Esophagus muscularis mucosa (tissue), 4 donors: ENCODE data around the gene LSM14B. TPM values are rescaled to one million over a fixed set of nuclear protein-coding genes. Genes with fewer than 3 reads are reported as not detected.

Experiments used
- DNase-seq: peaks from one replicate; pipeline ENCODE4 v3.0.0-alpha.2; 2017; ENCODE audit errors: extremely low spot score
- H3K27ac ChIP-seq, 4 donors: fragments of 200-600 bp; sonication (generic); replicated peaks in 1 of 4; 1 replicate in 3 of 4; 2 replicates in 1 of 4; pipeline ENCODE4 v1.5.1; 2016 to 2019; ENCODE audit warnings: mild to moderate bottlenecking in 1 of 4
- H3K27me3 ChIP-seq, 4 donors: fragments of 200-600 bp; sonication (generic); one replicate each; pipeline versions ENCODE4 v1.5.1 to v1.6.0; 2016 to 2019
- H3K36me3 ChIP-seq, 4 donors: fragments of 200-600 bp; sonication (generic); one replicate each; pipeline ENCODE4 v1.5.1; 2016 to 2019
- H3K4me1 ChIP-seq, 4 donors: fragments of 200-600 bp; sonication (generic); one replicate each; pipeline ENCODE4 v1.5.1; 2016 to 2019
- H3K4me3 ChIP-seq, 4 donors: fragments of 200-600 bp; sonication (generic); 1 replicate in 2 of 4; 2 replicates in 2 of 4; pipeline ENCODE4 v1.5.1; 2016 to 2019; ENCODE audit warnings: mild to moderate bottlenecking in 4 of 4, moderate library complexity in 1 of 4
- H3K9me3 ChIP-seq, 4 donors: fragments of 200-600 bp; sonication (generic); 1 replicate in 3 of 4; 2 replicates in 1 of 4; pipeline ENCODE4 v1.5.1; 2016 to 2019
- CTCF ChIP-seq, 3 experiments: fragments of 200-600 bp in 2 of 3; fragments of 450-650 bp in 1 of 3; sonication (generic) in 2 of 3; IDR thresholded peaks; one replicate each; pipeline ENCODE4 v1.5.1; 2017 to 2019; ENCODE audit warnings: antibody characterized with exemption in 3 of 3, mild to moderate bottlenecking in 2 of 3, moderate library complexity in 1 of 3
- EP300 ChIP-seq: sonication (generic); formaldehyde crosslinking; IDR thresholded peaks from one replicate; pipeline ENCODE4 v1.6.1; 2017; ENCODE audit warnings: antibody characterized with exemption
- POLR2A ChIP-seq: fragments of 450-650 bp; IDR thresholded peaks from one replicate; pipeline ENCODE4 v1.6.1; 2017; ENCODE audit warnings: antibody characterized with exemption, moderate library complexity, mild to moderate bottlenecking, low read depth
- POLR2AphosphoS5 ChIP-seq, 2 donors: sonication (generic); formaldehyde crosslinking; IDR thresholded peaks; one replicate each; pipeline ENCODE4 v1.6.1; 2017; ENCODE audit warnings: antibody characterized with exemption in 2 of 2
- WGBS: methylation state at CpG from one replicate; pipeline ENCODE4 v1.1.5; 2018; 5-methylcytosine and 5-hydroxymethylcytosine counted together
- intact Hi-C: fragments of 100-400 bp; cut with DNase I; formaldehyde crosslinking; loops from one replicate; pipeline ENCODE4 v1.15.1; 2023
- total RNA-seq, 4 donors: library from RNA; depleted of rRNA; stranded (reverse); fragments of >200 nt; gene quantifications; one replicate each; pipeline versions ENCODE4 v1.1.0 to v1.2.1, GENCODE V29; 2016

The LSM14B gene
- total RNA-seq, 4 donors from 2014 or later = 24.9 to 38.8 (median 32.4) TPM

DNA sequence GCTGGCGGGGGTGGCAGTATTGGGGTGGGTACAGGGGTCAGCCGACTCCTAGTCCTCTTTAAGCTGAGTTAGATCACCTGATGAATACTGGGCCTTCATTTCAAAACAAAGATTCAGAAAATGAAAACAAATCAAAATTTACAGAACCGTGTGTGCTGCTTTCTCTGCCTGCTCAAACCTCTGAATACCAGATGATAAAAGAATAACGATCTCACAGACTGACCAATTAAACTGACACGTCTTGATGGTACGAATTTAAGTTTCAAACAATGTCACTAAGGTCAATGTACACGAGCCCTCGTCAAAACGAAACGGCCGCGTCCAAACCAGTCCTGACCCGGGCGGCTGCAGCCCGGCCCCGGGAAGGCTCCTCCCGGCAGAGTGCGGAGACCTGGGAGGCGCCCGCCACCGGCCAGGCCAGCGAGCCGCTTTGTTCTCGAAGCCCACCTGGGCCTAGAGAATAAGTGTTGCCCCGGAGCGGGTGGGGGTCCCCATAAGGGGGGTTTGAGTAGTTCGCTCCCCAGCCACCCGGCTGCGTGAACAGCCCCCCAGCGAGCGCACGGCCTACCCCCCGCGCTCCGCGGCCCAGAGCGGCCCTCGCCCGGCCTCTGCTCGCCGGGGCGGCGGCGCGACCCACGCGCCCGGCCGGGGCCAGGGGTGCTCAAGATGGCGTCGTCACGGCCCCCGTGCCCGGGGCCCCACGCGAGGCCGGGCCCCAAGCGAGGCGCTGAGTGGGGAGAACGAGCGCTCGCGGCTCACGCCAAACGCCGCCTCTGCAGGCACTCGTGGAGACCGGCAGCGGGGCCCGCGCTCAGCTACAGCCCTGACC, 20.2 kb downstream of the LSM14B start:
- peak overlapping the region; percentile 93 to 99 (median 96) for H3K27ac ChIP-seq
- TF ChIP-seq EP300 = no peak
- TF ChIP-seq POLR2A = no peak
- TF ChIP-seq POLR2AphosphoS5 (IDR thresholded peaks at IDR 0.05) = no peak
- no peak for TF ChIP-seq CTCF (IDR thresholded peaks at IDR 0.05)
- peaks cover 35 to 54% (median 49%) of the 10 kb centered on the region in 4 donors for H3K4me1 ChIP-seq
- peaks cover 28 to 34% (median 33%) of the 10 kb centered on the region in 4 donors for H3K36me3 ChIP-seq
- WGBS = under 1% methylated on average over 24 of the region's 71 CpGs
- peak overlapping the region; percentile 86 to 98 (median 94) for H3K4me3 ChIP-seq
- intact Hi-C loops = no loop called here
- DNase-seq = no peak
- no peaks in the 10 kb centered on the region for H3K9me3 ChIP-seq
- no peaks in the 10 kb centered on the region for H3K27me3 ChIP-seq

- Histone ChIP-seq H3K27me3 (no peaks in the 10 kb centered on the region), H3K9me3 (no peaks in the 10 kb centered on the region), H3K4me3 (peak within 1 kb of the TSS; percentile 86 to 98 (median 94)), H3K27ac (peak within 1 kb of the TSS; percentile 93 to 99 (median 96)), H3K36me3 (peaks cover 20 to 26% (median 24%) of the 10 kb centered on the region in 4 donors), H3K4me1 (peaks cover 35 to 58% (median 54%) of the 10 kb centered on the region in 4 donors)
- TF ChIP-seq EP300 = no peak
- peak; percentile 83 to 94 for TF ChIP-seq POLR2AphosphoS5 (IDR thresholded peaks at IDR 0.05)
- TF ChIP-seq POLR2A = peak; percentile 92
- TF ChIP-seq CTCF (IDR thresholded peaks at IDR 0.05) = peak in 1 of 3 experiments; percentile 22
- peak; percentile 94 for DNase-seq
- 0% methylated on average over 15 of the region's 148 CpGs for WGBS
- intact Hi-C loops = no loop called here
Measured at GRCh38 chr20:62143081-62143956, 21.0 kb downstream of the LSM14B start, which contains the start of the genes PSMA7 and SS18L1. Gene PSMA7 (minus strand): TSS chr20:62143394. CDS start chr20:62143303, 91 bp downstream. Gene SS18L1 (plus strand): TSS chr20:62143769. CDS start chr20:62143821, 52 bp downstream.

GRCh38 chr20:62143957-62144825, 21.9 kb downstream of the LSM14B start:
- peaks cover 11 to 17% (median 16%) of the 10 kb centered on the region in 4 donors for H3K36me3 ChIP-seq
- H3K27ac ChIP-seq = peak overlapping the region; percentile 93 to 99 (median 96)
- peaks cover 40 to 67% (median 61%) of the 10 kb centered on the region in 4 donors for H3K4me1 ChIP-seq
- DNase-seq = no peak
- intact Hi-C loops = no loop called here
- WGBS = 2% methylated on average over 9 of the region's 104 CpGs
- no peaks in the 10 kb centered on the region for H3K27me3 ChIP-seq
- H3K4me3 ChIP-seq = peak overlapping the region; percentile 86 to 98 (median 94)
- TF ChIP-seq POLR2AphosphoS5 (IDR thresholded peaks at IDR 0.05) = peak; percentile 79 to 82
- TF ChIP-seq CTCF (IDR thresholded peaks at IDR 0.05) = no peak
- no peak for TF ChIP-seq POLR2A
- no peaks in the 10 kb centered on the region for H3K9me3 ChIP-seq

DNA sequence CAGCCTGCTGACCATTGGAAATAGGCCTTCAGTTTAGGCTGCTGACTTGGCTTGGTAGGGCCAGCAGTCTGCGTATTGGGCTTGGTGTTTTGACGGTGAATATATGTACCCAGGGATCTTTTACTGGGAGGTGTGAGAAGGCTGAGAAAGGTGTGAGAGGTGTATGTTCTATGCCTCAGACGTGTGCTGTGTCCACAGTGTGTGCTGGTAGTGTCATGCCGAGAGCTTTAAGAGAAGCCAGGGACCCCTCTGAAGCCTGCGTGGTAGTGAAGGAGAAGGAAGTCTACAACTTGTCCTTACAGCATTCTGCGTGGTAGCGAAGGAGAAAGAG, 23.4 kb downstream of the LSM14B start:
- no peaks in the 10 kb centered on the region for H3K27me3 ChIP-seq
- 86% methylated on average over 7 of the region's 7 CpGs for WGBS
- H3K27ac ChIP-seq = no peak overlapping the region
- no peak for TF ChIP-seq EP300
- no peak for TF ChIP-seq POLR2A
- TF ChIP-seq POLR2AphosphoS5 (IDR thresholded peaks at IDR 0.05) = no peak
- TF ChIP-seq CTCF (IDR thresholded peaks at IDR 0.05) = no peak
- peaks cover 49 to 72% (median 63%) of the 10 kb centered on the region in 4 donors for H3K4me1 ChIP-seq
- intact Hi-C loops = no loop called here
- H3K36me3 ChIP-seq = peaks cover 0 to 2% (median 1%) of the 10 kb centered on the region in 4 donors
- no peaks in the 10 kb centered on the region for H3K9me3 ChIP-seq
- no peak for DNase-seq
- H3K4me3 ChIP-seq = no peak overlapping the region
